HepG2 (cell line): Measurements from ENCODE around the gene DUSP2. TPM values are rescaled to one million over a fixed set of nuclear protein-coding genes. Genes with fewer than 3 reads are reported as not detected.

ENCODE experiments used
- ATAC-seq: fragments of 200-7000 bp; cut with Tn5 transposase; 3 replicates; pipeline ENCODE4 v1.9.1; 2020; ENCODE audit warnings: mild to moderate bottlenecking, moderate library complexity
- BruUV-seq: library from RNA; stranded (reverse); fragments of 400-500 nt; replicated peaks from 2 replicates; lab custom pipeline; 2021; lab: Mats Ljungman, UMichigan
- CTCF ChIA-PET: fragments of 300-600 bp; formaldehyde crosslinking; extraction: SDS; loops from one replicate; lab custom pipeline; 2021; ENCODE audit warnings: low total read pairs, inconsistent platforms, low intra/inter-chr PET ratio; lab: Yijun Ruan, JAX
- POLR2A ChIA-PET: fragments of 350-600 bp; sonication (Branson Sonifier 250); formaldehyde crosslinking; loops from one replicate; lab custom pipeline; 2020; ENCODE audit warnings: antibody characterized with exemption, inconsistent platforms; lab: Yijun Ruan, JAX
- DNase-seq: peaks from one replicate; pipeline ENCODE4 v3.0.0-alpha.2; 2015; ENCODE audit warnings: low spot score
- FAIRE-seq: peaks from 3 replicates; lab custom pipeline; 2011; peaks lifted over from hg19 to GRCh38; lab: Jason Lieb, UNC
- H2AFZ ChIP-seq: one replicate; pipeline ENCODE4 v1.6.1; 2011; ENCODE audit warnings: low read length, inconsistent platforms
- H3K27ac ChIP-seq: fragments of 300-600 bp; 3 replicates; pipeline ENCODE4 v1.8.0; 2011; ENCODE audit warnings: mixed run types, mild to moderate bottlenecking, mixed read lengths, low read length, inconsistent platforms; ENCODE audit not compliant: insufficient read depth; ENCODE audit errors: extremely low read length
- H3K27me3 ChIP-seq, 2 experiments: fragments of 200-600 bp in 1 of 2; 2 replicates in 1 of 2; 3 replicates in 1 of 2; pipeline versions ENCODE4 v1.6.0 to v1.8.0; 2011; ENCODE audit warnings: low read length in 2 of 2, mild to moderate bottlenecking in 2 of 2, moderate library complexity in 2 of 2, inconsistent platforms in 1 of 2; ENCODE audit not compliant: insufficient read depth in 2 of 2, control insufficient read depth in 1 of 2
- H3K36me3 ChIP-seq, 2 experiments: fragments of 200-600 bp in 1 of 2; replicated peaks in 1 of 2; 2 replicates in 1 of 2; 3 replicates in 1 of 2; pipeline versions ENCODE4 v1.5.1 to v1.8.0; 2011; ENCODE audit warnings: low read length in 2 of 2, inconsistent platforms in 1 of 2; ENCODE audit not compliant: insufficient read depth in 2 of 2, control insufficient read depth in 1 of 2
- H3K4me1 ChIP-seq: 2 replicates; pipeline ENCODE4 v1.5.1; 2012; ENCODE audit warnings: low read length, inconsistent platforms; ENCODE audit not compliant: insufficient read depth
- H3K4me2 ChIP-seq: 2 replicates; pipeline ENCODE4 v1.6.0; 2011; ENCODE audit warnings: low read depth, low read length, inconsistent platforms
- H3K4me3 ChIP-seq, 3 experiments: fragments of 200-600 bp in 1 of 3; sonication (generic), shearing (Covaris generic) in 1 of 3; replicated peaks in 1 of 3; 2 replicates each; pipeline ENCODE4 v1.5.1; 2011 to 2016; ENCODE audit warnings: low read length in 3 of 3, inconsistent platforms in 2 of 3, low read depth in 2 of 3, mild to moderate bottlenecking in 2 of 3, control low read depth in 1 of 3, mixed read lengths in 1 of 3; ENCODE audit not compliant: insufficient read depth in 1 of 3
- H3K79me2 ChIP-seq: one replicate; pipeline ENCODE4 v1.6.1; 2011; ENCODE audit warnings: low read length, inconsistent platforms; ENCODE audit not compliant: insufficient read depth
- H3K9ac ChIP-seq: 2 replicates; pipeline ENCODE4 v1.6.0; 2011; ENCODE audit warnings: mild to moderate bottlenecking, low read depth, low read length, inconsistent platforms; ENCODE audit not compliant: insufficient read depth
- H3K9me3 ChIP-seq: 2 replicates; pipeline ENCODE4 v1.5.1; 2012; ENCODE audit warnings: mild to moderate bottlenecking, low read length
- H4K20me1 ChIP-seq: 2 replicates; pipeline ENCODE4 v1.6.0; 2011; ENCODE audit warnings: inconsistent platforms, mild to moderate bottlenecking, low read length, moderate library complexity; ENCODE audit not compliant: insufficient read depth
- ATF2 ChIP-seq: sonication (generic); formaldehyde crosslinking; IDR thresholded peaks from 2 replicates; pipeline ENCODE4 v1.4.0; 2020; ENCODE audit warnings: missing genetic modification reagents
- DZIP1 ChIP-seq: sonication (generic); formaldehyde crosslinking; IDR thresholded peaks from 2 replicates; pipeline ENCODE4 v1.5.0; 2020; ENCODE audit warnings: mild to moderate bottlenecking, missing genetic modification reagents
- ETV6 ChIP-seq: sonication (generic); formaldehyde crosslinking; conservative IDR thresholded peaks from 2 replicates; pipeline ENCODE4 v1.4.0; 2020; ENCODE audit warnings: missing genetic modification reagents
- JUND ChIP-seq: sonication (generic); formaldehyde crosslinking; IDR thresholded peaks from 2 replicates; pipeline ENCODE4 v1.8.0; 2022; ENCODE audit warnings: mild to moderate bottlenecking, missing genetic modification reagents
- NCOR1 ChIP-seq: fragments of 200-600 bp; sonication (generic); IDR thresholded peaks from 2 replicates; pipeline ENCODE4 v1.7.0; 2017; ENCODE audit warnings: antibody characterized with exemption, low read length, borderline replicate concordance
- SNAPC2 ChIP-seq: sonication (generic); formaldehyde crosslinking; IDR thresholded peaks from 2 replicates; pipeline ENCODE4 v1.8.1; 2022; ENCODE audit warnings: mild to moderate bottlenecking, missing genetic modification reagents
- SOX13 ChIP-seq, 3 experiments: fragments of 450-650 bp in 1 of 3; sonication (generic) in 1 of 3; formaldehyde crosslinking in 1 of 3; IDR thresholded peaks in 2 of 3; conservative IDR thresholded peaks in 1 of 3; 2 replicates each; pipeline versions ENCODE4 v1.5.0 to v1.6.1; 2016 to 2020; ENCODE audit warnings: antibody characterized with exemption in 1 of 3, mild to moderate bottlenecking in 1 of 3, missing compliant biosample characterization in 1 of 3, missing genetic modification reagents in 1 of 3, moderate library complexity in 1 of 3
- ZBTB7B ChIP-seq: sonication (generic); formaldehyde crosslinking; IDR thresholded peaks from 2 replicates; pipeline ENCODE4 v1.4.0; 2020; ENCODE audit warnings: missing genetic modification reagents
- ZHX2 ChIP-seq, 2 experiments: sonication (generic) in 1 of 2; formaldehyde crosslinking in 1 of 2; IDR thresholded peaks; 2 replicates each; pipeline versions ENCODE4 v1.6.1 to v1.9.0; 2014 to 2022; ENCODE audit warnings: antibody characterized with exemption in 1 of 2, borderline replicate concordance in 1 of 2, inconsistent platforms in 1 of 2, low read depth in 1 of 2, missing genetic modification reagents in 1 of 2
- ZMYM3 ChIP-seq: sonication (generic); formaldehyde crosslinking; IDR thresholded peaks from 2 replicates; pipeline ENCODE4 v1.5.1; 2020; ENCODE audit warnings: mild to moderate bottlenecking, missing genetic modification reagents
- WGBS: methylation state at CpG from one replicate; pipeline ENCODE4 v1.1.6; 2017; ENCODE audit warnings: low lambda C conversion rate; 5-methylcytosine and 5-hydroxymethylcytosine counted together
- in situ Hi-C: cut with HindIII; loops from 2 replicates; pipeline ENCODE4 v1.10.0; 2017; ENCODE audit warnings: low pct_unique_long_range_greater_than_20kb; ENCODE audit not compliant: extremely low pct_ligation_motif_present
- intact Hi-C: fragments of 100-400 bp; cut with micrococcal nuclease; formaldehyde crosslinking; loops from one replicate; pipeline ENCODE4 v1.10.0; 2022; ENCODE audit not compliant: unreplicated experiment
- polyA plus RNA-seq, 8 experiments: library from polyadenylated mRNA; depleted of rRNA in 3 of 8; stranded (reverse) in 7 of 8; unstranded in 1 of 8; fragments of >200 nt; fragmentation: Illumina TruSeq in 4 of 8; extraction: Trizol in 4 of 8; gene quantifications; 2 replicates each; pipeline versions ENCODE4 v1.2.1 to v1.2.3, GENCODE V29; 2011 to 2016; ENCODE audit warnings: low read depth in 4 of 8, missing spikeins in 1 of 8, mixed read lengths in 1 of 8; ENCODE audit not compliant: insufficient read depth in 1 of 8
- total RNA-seq, 5 experiments: library from RNA; depleted of rRNA; stranded (reverse); fragments of >200 nt; fragmentation: Illumina TruSeq; extraction: Trizol; gene quantifications; 2 replicates each; pipeline ENCODE4 v1.2.3, GENCODE V29; 2016; ENCODE audit warnings: low read depth in 1 of 5

DUSP2 gene
- total and polyA plus RNA-seq, 2 of the 13 experiments (the other 11 are each of a cell fraction or from before 2014, with no cell fraction given), result not detected

GRCh38 chr2:96093528-96093927 is 51.7 kb downstream of the DUSP2 start:
- Histone ChIP-seq H3K4me1 (peaks cover 14% of the 10 kb centered on the region), H3K27me3 (peaks cover 4 to 38% of the 10 kb centered on the region in 2 experiments), H3K36me3 (no peaks in the 10 kb centered on the region), H3K9ac (no peak overlapping the region), H3K4me2 (no peak overlapping the region), H3K79me2 (no peaks in the 10 kb centered on the region), H3K9me3 (no peaks in the 10 kb centered on the region), H3K4me3 (no peak overlapping the region), H4K20me1 (no peaks in the 10 kb centered on the region), H3K27ac (no peak overlapping the region), H2AFZ (no peak overlapping the region)
- TF ChIP-seq ZBTB7B (CRISPR knock-in tag), result no peak
- no peak for TF ChIP-seq ZHX2 (IDR thresholded peaks at IDR 0.05; ENCODE audit: low read depth)
- TF ChIP-seq ZHX2 (CRISPR knock-in tag; IDR thresholded peaks at IDR 0.05; ENCODE audit: borderline replicate concordance), result no peak
- no peak for TF ChIP-seq SNAPC2 (CRISPR knock-in tag)
- no peak for TF ChIP-seq ETV6 (CRISPR knock-in tag)
- TF ChIP-seq ATF2 (CRISPR knock-in tag), result no peak
- no peak for TF ChIP-seq DZIP1 (CRISPR knock-in tag)
- TF ChIP-seq SOX13 (IDR thresholded peaks at IDR 0.05), result no peak
- no peak for TF ChIP-seq SOX13 (CRISPR knock-in tag; conservative IDR thresholded peaks at IDR 0.05 in 1 of 2, IDR thresholded peaks at IDR 0.05 in 1 of 2)
- no peak for TF ChIP-seq ZMYM3 (CRISPR knock-in tag)
- TF ChIP-seq JUND (CRISPR knock-in tag), result no peak
- TF ChIP-seq NCOR1, result no peak
- ChIA-PET CTCF (no interaction called here), POLR2A (no interaction called here)
- FAIRE-seq (no peak), DNase-seq (no peak), ATAC-seq (no peak)
- 30% methylated on average over 4 of the region's 4 CpGs for WGBS
- no TSS peak for BruUV-seq
- intact Hi-C loops (no loop called here), in situ Hi-C loops (no loop called here)
